WTC11 (cell line): ENCODE measurements around the gene FGF11.

Source experiments
- ATF1 ChIP-seq: sonication (generic); formaldehyde crosslinking; IDR thresholded peaks from 2 replicates; pipeline ENCODE4 v1.8.1; 2023; ENCODE audit warnings: mild to moderate bottlenecking, moderate library complexity, missing genetic modification reagents
- ATF3 ChIP-seq: sonication (generic); formaldehyde crosslinking; conservative IDR thresholded peaks from 2 replicates; pipeline ENCODE4 v1.8.1; 2022; ENCODE audit warnings: mild to moderate bottlenecking, missing genetic modification reagents
- CREM ChIP-seq: sonication (generic); formaldehyde crosslinking; IDR thresholded peaks from 2 replicates; pipeline ENCODE4 v1.8.1; 2022; ENCODE audit warnings: mild to moderate bottlenecking, missing genetic modification reagents, moderate library complexity
- CTCF ChIP-seq: fragments of 200-600 bp; IDR thresholded peaks from 2 replicates; pipeline ENCODE4 v1.8.0; 2022; ENCODE audit warnings: antibody characterized with exemption
- GABPB1 ChIP-seq: sonication (generic); formaldehyde crosslinking; IDR thresholded peaks from 2 replicates; pipeline ENCODE4 v1.8.1; 2023; ENCODE audit warnings: mild to moderate bottlenecking, missing genetic modification reagents
- IRF2 ChIP-seq: sonication (generic); formaldehyde crosslinking; IDR thresholded peaks from 2 replicates; pipeline ENCODE4 v1.8.0; 2022; ENCODE audit warnings: low read depth, missing genetic modification reagents, borderline replicate concordance
- PRRX2 ChIP-seq: fragments of 250-450 bp; sonication (Bioruptor Pico); IDR thresholded peaks from 2 replicates; pipeline ENCODE4 v1.8.0; 2021; ENCODE audit warnings: mild to moderate bottlenecking
- SOX15 ChIP-seq: fragments of 250-450 bp; sonication (Bioruptor Pico); IDR thresholded peaks from 2 replicates; pipeline ENCODE4 v1.9.0; 2021; ENCODE audit warnings: mild to moderate bottlenecking
- TEAD4 ChIP-seq: sonication (generic); formaldehyde crosslinking; IDR thresholded peaks from 2 replicates; pipeline ENCODE4 v1.8.0; 2022; ENCODE audit warnings: mild to moderate bottlenecking, missing genetic modification reagents
- USF2 ChIP-seq: sonication (generic); formaldehyde crosslinking; IDR thresholded peaks from 2 replicates; pipeline ENCODE4 v1.8.1; 2023; ENCODE audit warnings: mild to moderate bottlenecking, missing genetic modification reagents, moderate library complexity
- ZNF138 ChIP-seq: sonication (generic); formaldehyde crosslinking; conservative IDR thresholded peaks from 2 replicates; pipeline ENCODE4 v1.8.1; 2022; ENCODE audit warnings: mild to moderate bottlenecking, moderate library complexity, missing genetic modification reagents
- ZNF263 ChIP-seq: sonication (generic); formaldehyde crosslinking; IDR thresholded peaks from 2 replicates; pipeline ENCODE4 v1.8.1; 2022; ENCODE audit warnings: low read depth, mild to moderate bottlenecking, moderate library complexity, missing genetic modification reagents
- TF ChIP-seq, protein P1 (sequence below): sonication (generic); formaldehyde crosslinking; IDR thresholded peaks from 2 replicates; pipeline ENCODE4 v1.8.1; 2022; ENCODE audit warnings: low read depth, missing genetic modification reagents, borderline replicate concordance

GRCh38 chr17:7409716-7410115 is 29.6 kb upstream of the FGF11 start:
- TF ChIP-seq ZNF263 (CRISPR knock-in tag) (no peak), USF2 (CRISPR knock-in tag) (no peak), CTCF (no peak), ZNF138 (CRISPR knock-in tag) (no peak), PRRX2 (CRISPR knock-in tag) (no peak), ATF3 (CRISPR knock-in tag) (no peak), IRF2 (CRISPR knock-in tag) (no peak), ATF1 (CRISPR knock-in tag) (no peak), GABPB1 (CRISPR knock-in tag) (no peak), TEAD4 (CRISPR knock-in tag) (no peak), SOX15 (no peak), CREM (no peak)
- TF ChIP-seq, protein P1, sequence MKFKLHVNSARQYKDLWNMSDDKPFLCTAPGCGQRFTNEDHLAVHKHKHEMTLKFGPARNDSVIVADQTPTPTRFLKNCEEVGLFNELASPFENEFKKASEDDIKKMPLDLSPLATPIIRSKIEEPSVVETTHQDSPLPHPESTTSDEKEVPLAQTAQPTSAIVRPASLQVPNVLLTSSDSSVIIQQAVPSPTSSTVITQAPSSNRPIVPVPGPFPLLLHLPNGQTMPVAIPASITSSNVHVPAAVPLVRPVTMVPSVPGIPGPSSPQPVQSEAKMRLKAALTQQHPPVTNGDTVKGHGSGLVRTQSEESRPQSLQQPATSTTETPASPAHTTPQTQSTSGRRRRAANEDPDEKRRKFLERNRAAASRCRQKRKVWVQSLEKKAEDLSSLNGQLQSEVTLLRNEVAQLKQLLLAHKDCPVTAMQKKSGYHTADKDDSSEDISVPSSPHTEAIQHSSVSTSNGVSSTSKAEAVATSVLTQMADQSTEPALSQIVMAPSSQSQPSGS (CRISPR knock-in tag): no peak
